ENCODE measurements around the gene CMC1.
"Not testable (repeated sequence)": the region's sequence is repeated elsewhere in the genome, so short reads cannot be mapped to it uniquely, and the experiment has no call there.

Gene CMC1

GRCh38 chr3:28243424-28244106, 2.1 kb downstream of the CMC1 start:
- DNase-seq (ENCODE audit: low read depth in 2 of 2, low spot score in 1 of 2) = no peak

DNA sequence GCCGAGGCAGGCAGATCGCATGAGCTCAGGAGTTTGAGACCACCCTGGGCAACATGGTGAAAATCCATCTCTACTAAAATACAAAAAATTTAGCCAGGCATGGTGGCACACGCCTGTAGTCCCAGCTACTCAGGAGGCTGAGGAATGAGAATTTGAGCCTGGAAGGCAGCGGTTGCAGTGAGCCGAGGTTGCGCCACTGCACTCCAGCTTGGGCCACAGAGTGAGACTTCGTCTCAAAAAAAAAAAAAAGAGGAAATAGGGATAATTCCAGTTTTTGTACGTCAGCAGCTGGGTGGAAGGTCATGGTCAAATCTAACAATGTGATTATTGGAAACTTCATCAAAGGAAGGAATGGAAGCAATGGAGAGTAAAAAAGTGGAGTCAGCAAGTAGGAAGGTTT, 3.1 kb downstream of the CMC1 start:
- DNase-seq (ENCODE audit: low read depth in 2 of 2, low spot score in 1 of 2) = no peak

DNA sequence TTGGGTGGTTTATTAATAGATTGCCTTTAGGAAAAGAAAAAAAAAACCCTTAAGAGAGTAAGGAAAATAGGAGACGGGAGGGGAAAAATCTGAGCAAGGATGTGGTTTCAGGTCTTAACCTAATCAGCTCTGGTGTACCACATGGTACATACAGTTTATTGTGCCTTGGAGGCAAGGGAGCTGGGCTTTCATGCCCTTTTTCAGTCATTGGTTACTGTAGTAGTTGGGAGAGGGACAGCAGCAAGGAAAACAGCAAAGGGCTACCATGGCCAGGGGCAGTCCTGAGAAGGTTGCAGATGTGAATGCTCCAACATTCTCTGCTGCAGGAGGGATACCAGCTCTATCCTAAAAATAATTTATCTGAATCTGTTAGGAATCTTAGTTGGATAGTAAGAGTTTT, 5.9 kb downstream of the CMC1 start:
- no peak for DNase-seq (ENCODE audit: low read depth in 2 of 2, low spot score in 1 of 2)

DNA sequence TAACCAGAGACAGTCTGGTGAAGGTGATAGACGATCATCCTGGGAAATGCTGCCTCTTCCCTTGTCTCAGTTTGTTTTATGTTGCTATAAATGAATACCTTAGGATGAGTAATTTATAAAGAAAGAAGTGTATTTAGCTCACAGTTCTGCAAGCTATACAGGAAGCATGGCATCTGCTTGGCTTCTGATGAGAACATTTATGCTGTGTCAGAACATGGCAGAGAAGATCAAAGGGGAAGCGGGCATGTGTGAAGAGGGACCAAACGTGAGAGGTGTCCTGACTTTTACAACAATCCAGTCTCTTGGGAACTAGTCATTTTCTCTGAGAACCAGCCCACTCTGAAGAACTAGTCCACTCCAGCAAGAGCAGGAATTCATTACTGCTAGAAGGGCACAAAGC, 9.6 kb downstream of the CMC1 start:
- DNase-seq (ENCODE audit: low read depth in 2 of 2, low spot score in 1 of 2) = no peak

GRCh38 chr3:28252001-28252431, 10.6 kb downstream of the CMC1 start:
- no peak for DNase-seq (ENCODE audit: low read depth in 2 of 2, low spot score in 1 of 2)

DNA sequence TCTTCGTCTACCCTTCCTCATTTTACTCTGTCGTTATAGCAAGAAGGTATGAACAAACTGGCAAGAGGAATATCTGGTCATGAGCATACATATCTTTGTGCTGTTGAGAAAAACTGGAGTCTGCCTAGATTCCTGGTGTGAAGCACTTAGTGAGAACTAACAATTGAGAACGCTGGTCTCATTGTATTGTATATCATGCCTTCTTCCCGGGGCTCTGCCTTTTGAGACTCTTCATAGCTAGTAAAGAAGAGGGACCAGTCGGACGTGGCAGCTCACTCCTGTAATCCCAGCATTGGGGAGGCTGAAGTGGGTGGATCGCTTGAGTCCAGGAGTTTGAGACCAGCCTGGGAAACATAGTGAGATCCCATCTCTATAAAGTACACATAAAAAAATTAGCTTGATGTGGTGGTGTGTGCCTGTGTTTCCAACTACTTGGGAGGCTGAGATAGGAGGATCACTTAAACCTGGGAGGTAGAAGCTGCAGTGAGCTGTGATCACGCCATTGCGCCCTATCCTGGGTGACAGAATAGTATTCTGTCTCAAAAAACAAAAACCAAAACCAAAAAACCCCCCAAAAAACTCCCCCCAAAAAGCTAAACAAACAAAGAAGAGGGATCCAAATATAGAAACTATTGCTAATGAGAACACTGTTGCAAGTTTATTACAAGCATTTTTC, 11.8 kb downstream of the CMC1 start:
- no peak for DNase-seq (ENCODE audit: low read depth in 2 of 2, low spot score in 1 of 2)

DNA sequence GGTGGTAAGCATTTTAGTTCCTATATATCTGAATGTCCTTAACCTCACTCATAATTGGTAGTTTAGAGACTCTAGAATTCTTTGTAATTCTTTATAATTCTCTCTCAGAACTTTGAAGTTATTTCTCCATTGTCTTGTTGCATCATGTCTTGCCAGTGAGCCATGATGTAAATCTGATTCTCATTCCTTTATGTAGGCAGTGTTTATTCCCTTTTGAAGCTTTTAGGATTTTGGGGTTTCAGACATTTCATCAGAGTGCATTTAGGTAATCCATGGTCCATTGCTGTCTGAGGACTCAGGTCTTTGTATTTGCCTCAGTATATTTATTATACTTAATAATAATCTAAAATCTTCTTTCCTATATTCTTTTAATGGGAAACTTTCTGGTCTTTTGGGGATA, 20.6 kb downstream of the CMC1 start:
- no peak for DNase-seq (ENCODE audit: low read depth in 2 of 2, low spot score in 1 of 2)

- no peak for DNase-seq (ENCODE audit: low read depth in 2 of 2, low spot score in 1 of 2)
Measured at GRCh38 chr3:28265641-28266040, 24.2 kb downstream of the CMC1 start.

DNA sequence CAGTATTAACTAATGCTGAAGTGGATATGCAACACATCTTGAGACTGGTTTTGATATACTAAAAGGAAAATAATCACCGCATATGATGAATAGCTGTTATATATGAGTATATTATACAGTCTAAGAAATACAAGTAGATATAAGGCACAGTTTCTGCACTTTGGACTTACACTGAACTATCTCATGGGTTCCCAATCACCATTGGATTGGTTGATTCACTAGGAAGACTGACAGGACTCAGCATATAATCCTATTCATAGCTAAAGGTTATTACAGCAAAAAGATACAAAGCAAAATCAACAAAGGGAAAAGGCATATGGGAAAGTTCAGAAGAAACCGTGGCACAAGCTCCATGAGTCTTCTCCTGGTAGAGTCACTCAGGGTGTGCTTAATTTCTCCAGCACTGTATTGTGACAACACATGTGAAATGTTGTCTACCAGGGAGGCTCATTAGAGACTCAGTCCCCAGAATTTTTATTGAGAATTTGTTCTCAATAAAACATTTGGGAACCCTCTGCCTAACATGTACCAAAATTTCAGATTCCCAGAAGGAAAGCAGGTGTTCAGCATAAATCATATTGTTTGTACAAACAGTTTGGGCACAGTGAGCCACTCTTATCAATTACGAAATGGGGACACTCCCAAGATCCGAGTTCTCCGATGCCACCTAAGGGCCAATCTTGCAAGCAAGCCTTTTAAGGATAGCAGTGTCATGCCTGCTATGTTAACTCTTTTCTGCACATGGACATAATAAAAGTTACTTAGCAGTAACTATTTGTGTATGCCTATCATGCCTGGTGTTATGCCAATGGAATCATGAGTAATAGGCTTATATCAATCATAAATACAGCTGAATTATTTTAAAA, 26.8 kb downstream of the CMC1 start:
- no peak for DNase-seq (ENCODE audit: low read depth in 2 of 2, low spot score in 1 of 2)

- no peak for DNase-seq (ENCODE audit: low read depth in 2 of 2, low spot score in 1 of 2)
Measured at GRCh38 chr3:28268989-28269388, 27.6 kb downstream of the CMC1 start.

DNA sequence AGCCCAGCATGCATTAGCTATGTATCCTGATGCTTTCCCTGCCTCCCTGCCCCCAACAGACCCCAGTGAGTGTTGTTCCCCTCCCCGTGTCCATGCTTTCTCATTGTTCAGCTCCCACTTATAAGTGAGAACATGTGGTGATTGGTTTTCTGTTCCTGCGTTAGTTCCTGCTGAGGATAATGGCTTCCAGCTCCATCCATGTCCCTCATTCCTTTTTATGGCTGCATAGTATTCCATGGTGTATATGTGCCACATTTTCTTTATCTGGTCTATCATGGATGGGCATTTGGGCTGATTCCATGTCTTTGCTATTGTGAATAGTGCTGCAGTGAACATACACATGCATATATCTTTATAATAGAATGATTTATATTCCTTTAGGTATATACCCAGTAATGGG, 28.5 kb downstream of the CMC1 start:
- DNase-seq (ENCODE audit: low read depth in 2 of 2, low spot score in 1 of 2) = not testable (repeated sequence)

- DNase-seq (ENCODE audit: low read depth in 2 of 2, low spot score in 1 of 2) = no peak
Measured at GRCh38 chr3:28273837-28274236, 32.4 kb downstream of the CMC1 start.

GRCh38 chr3:28278918-28279317, 37.5 kb downstream of the CMC1 start:
- no peak for DNase-seq (ENCODE audit: low read depth in 2 of 2, low spot score in 1 of 2)

DNA sequence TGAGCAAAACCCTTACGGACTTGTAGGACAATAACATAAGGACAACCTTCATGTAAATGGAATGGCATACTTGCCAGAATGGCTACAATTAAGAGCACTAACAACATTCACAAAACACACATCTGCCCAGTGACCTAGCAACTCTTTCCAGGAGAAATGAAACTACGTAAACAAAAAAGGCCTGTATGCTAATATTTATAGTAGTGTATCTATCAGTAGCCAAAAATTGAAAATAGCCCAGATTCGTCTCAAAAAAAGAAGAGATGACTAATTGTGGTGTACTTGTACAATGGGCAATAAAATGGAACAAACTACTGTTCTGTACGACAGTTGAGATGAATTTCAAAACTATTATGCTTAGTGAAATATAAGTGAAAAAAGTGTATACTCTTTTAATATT, 38.4 kb downstream of the CMC1 start:
- no peak for DNase-seq (ENCODE audit: low read depth in 2 of 2, low spot score in 1 of 2)

- no peak for DNase-seq (ENCODE audit: low read depth in 2 of 2, low spot score in 1 of 2)
Measured at GRCh38 chr3:28280781-28281180, 39.4 kb downstream of the CMC1 start.

DNA sequence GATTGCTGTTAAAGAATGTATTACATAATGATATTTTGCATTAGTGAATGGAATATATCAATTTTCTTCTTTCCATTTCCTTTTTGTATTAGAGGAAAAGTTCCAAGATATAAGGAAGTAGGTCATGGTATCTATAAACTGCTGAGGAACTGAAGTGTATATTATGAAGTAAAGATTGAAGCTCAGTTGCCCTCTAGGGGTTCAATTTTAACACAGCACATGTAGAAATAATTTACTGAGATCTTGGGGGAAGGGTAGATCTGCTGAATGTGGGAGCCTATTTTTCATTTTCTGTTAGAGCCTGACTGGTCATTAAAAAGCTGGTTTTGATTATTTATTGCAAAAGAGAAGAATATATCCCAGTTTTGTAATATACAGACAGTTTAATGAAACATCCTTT, 45.2 kb downstream of the CMC1 start:
- no peak for DNase-seq (ENCODE audit: low read depth in 2 of 2, low spot score in 1 of 2)

DNA sequence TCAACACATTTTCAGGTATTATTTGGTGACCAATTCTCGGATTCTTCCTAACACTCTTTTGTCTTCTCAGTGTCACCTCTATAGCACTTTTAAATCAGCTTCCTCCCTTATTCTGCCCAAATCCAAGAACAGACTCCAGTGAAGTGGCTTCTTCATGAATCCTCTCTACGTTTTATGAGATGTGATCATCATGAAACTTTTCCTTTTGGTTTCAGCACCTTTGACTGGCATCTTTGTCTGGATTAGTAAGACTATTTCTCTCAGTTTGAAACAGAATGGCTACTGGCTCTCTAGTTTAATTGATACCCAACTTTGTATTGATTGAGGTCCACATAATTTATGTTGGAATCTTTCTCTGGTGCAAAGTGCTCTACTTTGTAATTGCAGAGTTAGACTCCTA, 45.6 kb downstream of the CMC1 start:
- DNase-seq (ENCODE audit: low read depth in 2 of 2, low spot score in 1 of 2) = no peak

GRCh38 chr3:28290863-28291300, 49.5 kb downstream of the CMC1 start:
- no peak for DNase-seq (ENCODE audit: low read depth in 2 of 2, low spot score in 1 of 2)

DNA sequence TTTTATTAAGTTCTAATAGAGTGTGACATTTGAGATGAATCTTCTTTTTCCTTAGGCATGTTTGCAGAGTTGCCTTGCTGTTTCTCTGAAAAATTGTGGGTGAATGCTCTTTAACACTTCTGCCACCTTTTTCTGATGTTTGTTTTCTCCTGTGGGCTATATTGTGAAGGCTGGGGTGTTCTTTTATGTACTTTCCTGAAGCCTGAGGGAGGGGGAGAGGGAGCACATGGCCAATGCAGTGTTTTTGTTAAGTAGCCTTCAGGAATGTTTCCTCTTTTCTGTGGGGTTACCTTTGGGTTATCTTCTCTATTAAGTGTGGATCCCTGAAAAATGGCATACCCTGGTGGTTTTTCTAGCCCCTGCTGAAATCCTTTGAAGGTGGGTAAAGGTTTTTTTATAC, 50.2 kb downstream of the CMC1 start:
- DNase-seq (ENCODE audit: low read depth in 2 of 2, low spot score in 1 of 2) = no peak

DNA sequence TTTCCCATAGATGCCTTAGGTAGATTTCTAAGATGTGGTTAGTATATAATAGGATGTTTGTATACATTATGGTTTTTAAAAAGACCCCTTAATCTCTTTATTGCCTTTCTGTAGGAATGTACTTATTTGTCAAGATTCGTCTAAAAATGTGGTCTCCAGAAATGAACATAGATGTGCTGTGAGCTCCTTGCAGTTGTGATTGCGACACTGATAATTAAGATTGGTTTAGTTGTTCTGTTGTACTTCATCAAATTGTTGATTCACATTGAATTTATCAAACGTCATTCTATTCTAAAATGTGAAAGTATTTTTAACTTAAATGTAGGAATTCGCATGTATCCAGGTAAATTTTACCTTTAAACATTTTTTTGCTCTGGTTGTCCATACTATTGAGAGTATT, 51.2 kb downstream of the CMC1 start:
- no peak for DNase-seq (ENCODE audit: low read depth in 2 of 2, low spot score in 1 of 2)

DNA sequence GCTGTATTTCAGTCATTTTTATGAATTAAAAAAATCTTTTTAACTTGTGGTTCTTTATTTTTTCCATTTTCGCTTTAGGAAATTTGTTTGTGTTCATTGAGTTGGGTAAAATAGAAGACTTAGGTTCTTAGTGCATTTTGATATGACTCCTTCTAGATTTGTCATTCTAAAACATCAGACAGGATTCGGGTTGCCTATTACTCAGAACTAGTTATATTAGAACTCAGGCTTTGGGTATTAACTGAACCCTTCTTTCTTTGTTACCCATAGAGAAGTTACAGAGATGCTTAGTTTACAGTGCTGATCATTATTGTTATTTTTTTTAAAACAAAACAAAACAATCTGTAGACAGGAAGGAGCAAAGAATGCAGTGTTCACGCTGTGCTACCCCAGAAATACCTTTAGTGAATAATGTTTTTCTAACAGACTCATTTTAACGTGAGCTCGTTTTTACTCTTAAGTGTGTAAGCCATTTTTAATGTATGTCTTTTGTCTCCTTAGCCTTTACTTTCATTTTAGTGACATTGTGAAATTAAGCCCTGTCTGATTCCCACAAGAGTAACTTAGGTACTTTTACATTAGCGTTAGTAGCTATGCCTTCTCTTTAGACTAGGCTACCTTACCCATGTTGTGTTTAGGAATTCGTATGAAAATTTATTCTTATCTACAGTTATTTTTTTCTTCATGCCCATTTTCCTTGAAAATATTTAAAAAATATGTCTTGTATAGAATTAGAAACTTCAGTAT, 53.4 kb downstream of the CMC1 start:
- no peak for DNase-seq (ENCODE audit: low read depth in 2 of 2, low spot score in 1 of 2)
